ENCODE data around the gene SMAD7.

GRCh38 chr18:48926420-48926857 is 24.3 kb downstream of the SMAD7 start:
- TF ChIP-seq CTCF (IDR thresholded peaks at IDR 0.05) (no peak), EP300 (IDR thresholded peaks at IDR 0.05) (no peak), POLR2AphosphoS5 (IDR thresholded peaks at IDR 0.05) (no peak), POLR2A (IDR thresholded peaks at IDR 0.05; ENCODE audit: low read depth) (no peak)

Data from esophagus muscularis mucosa (tissue), 4 donors.